Right ventricle myocardium inferior (tissue), 1 donor: Measurements from ENCODE around the gene CNTFR. TPM values are rescaled to one million over a fixed set of nuclear protein-coding genes. Genes with fewer than 3 reads are reported as not detected.

Experiments
- ATAC-seq: fragments of 200-7000 bp; cut with Tn5 transposase; one replicate; pipeline ENCODE4 v1.9.1; 2020; ENCODE audit warnings: mild to moderate bottlenecking, moderate library complexity
- DNase-seq: peaks from one replicate; pipeline ENCODE4 v3.0.0; 2021; ENCODE audit errors: missing footprints
- intact Hi-C: fragments of 100-400 bp; cut with DNase I; formaldehyde crosslinking; loops from one replicate; pipeline ENCODE4 v1.11.0; 2022
- total RNA-seq: library from RNA; stranded (reverse); fragmentation: NEBNext Ultra II Directional; extraction: Animal tissue kit (Norgen Biotek cat#: 25700); gene quantifications from one replicate; pipeline ENCODE4 v1.2.1, GENCODE V29; 2021
- donor health status: DM: no; HTN: yes; CAD: no; lungs with severe emphysema.

The CNTFR gene
- total RNA-seq, 1 donor from 2014 or later: 8.7 TPM

DNA sequence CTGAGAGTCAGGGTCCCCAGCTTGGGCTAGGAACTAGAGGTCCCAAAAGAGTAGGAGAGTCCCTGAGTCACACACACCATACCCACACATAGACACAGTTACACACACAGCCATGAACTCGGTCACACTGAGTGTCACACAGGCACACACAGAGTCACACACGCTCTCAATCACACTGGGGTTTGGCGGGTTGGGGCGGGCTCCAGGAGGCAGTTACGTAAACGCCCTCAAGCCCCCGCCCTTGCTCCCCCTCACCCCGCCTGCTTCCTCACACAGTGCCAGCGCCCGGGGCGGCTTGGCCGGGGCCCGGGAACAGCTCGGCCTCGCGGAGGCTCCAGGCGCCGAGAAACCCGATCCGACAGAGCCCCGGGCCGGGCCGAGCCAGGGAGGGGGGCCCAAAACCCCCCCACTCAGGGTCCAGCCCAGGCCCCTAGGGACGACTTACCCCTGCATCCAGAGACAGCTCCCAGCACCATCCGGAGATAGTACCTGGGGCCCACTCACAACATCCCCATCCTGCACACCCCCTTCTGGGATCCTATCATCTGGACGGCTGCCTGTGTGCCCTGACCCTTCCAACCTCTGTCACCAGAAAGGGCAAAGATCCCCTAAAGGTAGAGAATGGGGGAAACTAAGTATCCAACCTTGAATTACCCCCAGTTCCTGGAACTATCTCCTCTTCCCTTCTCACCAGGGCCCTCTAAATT lies 3.5 kb upstream of the CNTFR start:
- intact Hi-C loops: loop anchor here (5.0 to 10.0 kb wide), 2 partner anchors 91 to 188 kb away; no protein-coding TSS in a partner anchor
- peak; percentile 86 for ATAC-seq
- DNase-seq: peak; percentile 92

DNA sequence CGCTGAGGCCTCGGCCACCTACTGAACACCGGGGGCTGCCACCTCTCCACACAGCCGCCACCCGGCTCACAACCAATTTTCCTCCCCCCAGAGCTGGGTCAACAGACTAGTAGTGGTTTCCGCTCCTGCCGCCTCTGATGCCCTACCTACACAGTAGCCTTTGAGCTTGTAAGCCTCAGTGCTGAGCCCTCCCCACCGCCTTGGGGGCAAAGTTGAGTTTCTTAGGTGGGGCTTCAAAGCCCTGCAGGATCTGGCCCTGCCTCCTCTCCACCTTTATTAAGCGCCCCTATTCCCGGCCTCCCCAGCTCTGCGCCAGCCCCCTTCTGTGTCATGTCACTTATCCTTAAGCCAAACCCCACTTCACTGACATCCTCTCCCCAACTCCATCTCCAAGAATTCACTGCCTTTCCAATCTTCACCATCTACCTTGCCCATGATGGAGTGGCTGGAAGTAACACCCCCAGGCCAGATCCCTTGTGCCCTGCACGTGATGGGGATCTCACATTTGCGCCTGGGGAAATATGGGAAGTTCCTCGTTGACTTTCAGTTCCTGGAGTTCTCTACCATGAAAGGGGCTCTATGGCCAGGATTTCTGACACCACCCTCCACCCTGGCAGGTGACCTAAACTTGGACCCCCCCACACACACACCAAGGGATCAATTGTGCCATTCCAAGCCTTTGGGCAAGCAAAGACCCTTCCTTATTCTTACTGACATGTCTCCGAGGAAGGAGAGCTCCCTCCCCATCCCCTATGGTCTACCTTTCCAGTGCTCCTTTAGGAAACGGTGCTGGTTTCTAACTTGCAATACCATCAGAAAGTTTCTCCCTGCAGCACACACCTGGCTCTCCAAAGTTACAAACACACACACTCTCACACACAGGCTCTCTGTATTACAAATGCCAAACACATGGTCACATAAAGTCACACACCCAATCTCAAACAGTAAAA lies 2.7 kb upstream of the CNTFR start:
- intact Hi-C loops: loop anchor here (1.0 to 10.0 kb wide), 3 partner anchors 44 to 187 kb away; no protein-coding TSS in a partner anchor
- no peak for ATAC-seq
- DNase-seq: no peak

DNA sequence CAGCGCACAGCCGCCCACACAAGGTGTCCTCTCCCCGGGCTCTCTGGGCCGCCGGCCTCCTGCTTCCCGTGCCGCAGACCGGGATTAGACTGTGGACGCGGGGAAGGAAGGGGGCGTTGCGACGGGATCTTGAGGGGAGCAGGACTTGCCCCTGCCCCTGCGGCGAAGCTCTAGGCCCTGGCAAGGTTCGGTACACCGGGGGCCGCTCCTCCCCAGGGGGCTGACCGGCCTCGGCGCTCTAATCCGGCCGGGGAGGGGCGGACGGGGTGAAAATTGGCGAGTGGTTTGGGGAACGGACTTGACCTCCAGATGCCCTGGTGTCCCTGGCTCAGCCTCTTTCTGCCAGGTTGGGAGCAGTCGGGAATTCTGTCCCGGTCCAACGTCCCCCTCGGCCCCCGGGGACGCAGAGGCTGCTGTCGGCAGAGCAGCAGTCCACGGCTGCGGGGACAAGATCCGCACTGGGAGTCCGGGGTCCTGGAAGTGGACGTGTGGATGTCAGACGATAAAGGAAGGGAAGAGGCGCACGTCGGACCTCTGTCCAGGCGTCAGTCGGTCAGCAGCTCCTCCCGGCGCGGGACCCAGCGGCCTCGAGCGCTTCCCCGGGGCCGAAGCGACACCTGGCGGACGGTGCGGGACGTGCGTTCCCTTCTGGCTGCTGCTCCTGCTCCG lies 1.9 kb upstream of the CNTFR start:
- ATAC-seq (peak; percentile 74), DNase-seq (peak; percentile 93)
- intact Hi-C loops: loop anchor here (1.0 to 10.0 kb wide), 3 partner anchors 43 to 187 kb away; no protein-coding TSS in a partner anchor

- peak; percentile 76 for DNase-seq
- peak; percentile 20 for ATAC-seq
- intact Hi-C loops: loop anchor here (1.0 to 10.0 kb wide), 3 partner anchors 42 to 186 kb away; no protein-coding TSS in a partner anchor
These were observed 1.1 kb upstream of the CNTFR start for GRCh38 chr9:34590381-34591247.

GRCh38 chr9:34588671-34589635 lies 571 bp downstream of the CNTFR start:
- ATAC-seq: no peak
- peak; percentile 76 for DNase-seq
- intact Hi-C loops: no loop called here

GRCh38 chr9:34587271-34587670 lies 2.3 kb downstream of the CNTFR start:
- no peak for DNase-seq
- ATAC-seq: no peak
- intact Hi-C loops: no loop called here

- intact Hi-C loops: no loop called here
- no peak for DNase-seq
- no peak for ATAC-seq
These were observed 3.4 kb downstream of the CNTFR start for GRCh38 chr9:34585946-34586669.

GRCh38 chr9:34584970-34585369 lies 4.6 kb downstream of the CNTFR start:
- ATAC-seq (no peak), DNase-seq (no peak)
- intact Hi-C loops: no loop called here

GRCh38 chr9:34582787-34583186 lies 6.7 kb downstream of the CNTFR start:
- ATAC-seq: no peak
- no peak for DNase-seq
- intact Hi-C loops: no loop called here

DNA sequence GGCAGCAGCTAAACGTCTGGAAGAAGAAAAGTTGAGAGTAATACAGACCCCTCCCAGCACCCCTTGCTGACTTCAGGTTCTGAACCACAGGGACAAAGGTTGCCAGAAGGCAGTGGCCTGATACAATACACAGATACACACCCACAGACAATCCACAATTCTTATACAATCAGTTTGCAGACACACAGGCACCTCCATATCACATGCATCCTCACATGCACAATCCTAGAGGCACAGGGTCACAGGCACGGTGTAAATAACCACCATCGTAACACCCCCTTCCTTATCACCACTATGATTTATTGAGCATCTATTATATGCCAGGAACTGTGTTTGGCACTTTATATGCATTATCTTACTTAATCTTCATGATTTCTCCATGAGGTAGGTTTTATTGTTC lies 8.2 kb downstream of the CNTFR start:
- intact Hi-C loops: no loop called here
- DNase-seq: peak; percentile 16
- no peak for ATAC-seq

DNA sequence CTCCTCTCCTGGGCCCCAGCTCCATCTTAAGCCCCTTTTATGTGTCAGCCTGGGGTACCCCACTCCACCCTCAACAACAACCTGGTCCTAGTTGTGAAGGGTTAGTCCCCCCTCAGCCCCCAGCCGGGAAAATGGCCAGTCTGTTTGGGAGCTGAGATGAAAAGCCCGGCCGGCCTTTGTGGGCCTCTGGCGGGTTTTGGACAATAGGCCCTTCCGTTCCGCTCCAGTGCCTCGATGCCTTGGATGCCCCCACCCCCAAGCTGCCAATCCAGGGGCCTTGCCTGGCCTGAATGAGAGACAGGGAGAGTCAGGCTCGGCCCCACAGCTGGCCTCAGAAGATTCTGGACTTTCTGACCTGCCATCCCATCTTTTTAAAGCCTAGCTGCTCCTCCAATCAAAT lies 9.2 kb downstream of the CNTFR start:
- no peak for DNase-seq
- ATAC-seq: no peak
- intact Hi-C loops: no loop called here

DNA sequence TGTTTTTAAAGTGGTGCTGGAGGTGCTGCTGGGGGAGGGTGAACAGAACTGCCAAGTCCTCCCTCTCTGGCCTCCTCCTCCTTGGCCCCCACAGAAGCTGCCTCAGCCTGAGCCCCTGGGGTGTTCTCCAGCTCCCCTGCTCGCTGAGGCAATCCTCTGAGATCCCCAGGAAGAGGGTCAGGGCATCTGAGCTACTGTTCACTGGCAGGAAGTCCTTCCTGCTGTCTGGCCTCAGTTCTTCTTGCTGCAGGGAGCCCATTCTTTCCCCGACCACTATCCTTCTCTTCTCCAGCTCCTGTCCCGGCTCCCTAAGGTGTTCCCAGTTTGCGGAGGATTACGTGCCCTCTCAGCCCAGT lies 9.7 kb downstream of the CNTFR start:
- ATAC-seq (no peak), DNase-seq (no peak)
- intact Hi-C loops: no loop called here

- ATAC-seq (peak; percentile 50), DNase-seq (no peak)
- intact Hi-C loops: no loop called here
These were observed 10.3 kb downstream of the CNTFR start for GRCh38 chr9:34579104-34579807.

DNA sequence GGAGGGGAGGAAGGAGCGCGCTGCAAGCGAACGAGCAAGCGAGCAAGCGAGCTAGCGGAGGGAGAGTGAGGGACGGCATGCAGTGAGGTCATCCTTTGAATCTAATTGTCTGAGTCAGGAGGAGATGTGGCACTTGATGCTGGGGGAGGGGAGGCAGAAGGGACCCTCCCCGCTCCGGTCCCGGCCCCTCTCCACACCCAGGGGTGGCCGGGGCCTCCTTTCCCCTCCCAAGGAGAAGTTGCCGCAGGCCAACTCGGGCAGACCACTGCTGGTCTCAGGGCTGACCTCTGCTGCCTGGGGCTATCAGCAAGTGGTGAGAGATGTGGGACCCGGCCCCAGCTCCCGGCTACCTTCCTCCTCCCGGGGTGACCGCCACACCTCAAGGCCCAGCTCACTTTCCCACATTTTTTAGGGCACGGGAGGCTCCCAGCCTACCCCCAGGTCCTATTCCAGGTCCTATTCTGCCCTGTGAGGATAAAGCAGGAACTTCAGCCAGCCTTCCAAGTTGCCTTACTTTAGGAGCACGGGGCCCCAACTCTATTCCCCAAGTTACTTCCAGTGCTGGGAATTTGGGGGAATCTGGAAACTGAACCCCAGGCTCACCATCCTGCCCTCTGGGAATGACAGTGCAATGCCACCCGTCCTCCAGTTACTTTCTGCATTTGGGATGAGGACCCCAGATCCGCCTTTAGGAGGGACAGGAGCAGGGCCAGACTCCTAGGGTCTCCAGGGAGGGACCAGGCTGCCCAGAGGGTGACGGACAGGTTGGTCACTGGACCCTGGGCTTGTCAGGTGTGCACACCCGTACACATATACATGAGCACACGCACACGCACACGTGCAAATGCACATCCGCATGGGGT lies 11.1 kb downstream of the CNTFR start:
- intact Hi-C loops: no loop called here
- ATAC-seq (peak; percentile 45), DNase-seq (no peak)
